ENCODE data around the gene PLS3.

Gene PLS3

GRCh38 chrX:115606861-115607260 is 45.9 kb downstream of the PLS3 start:
- H3K4me1 ChIP-seq = no peaks in the 10 kb centered on the region
- no peak for TF ChIP-seq CTCF (IDR thresholded peaks at IDR 0.05)
- no peak overlapping the region for H3K9ac ChIP-seq
- H3K4me2 ChIP-seq (ENCODE audit: low read length) = no peak overlapping the region
- H3K4me3 ChIP-seq (ENCODE audit: low read depth, low read length) = no peak overlapping the region
- H3K27me3 ChIP-seq (ENCODE audit: control insufficient read depth, insufficient read depth, low read length) = no peaks in the 10 kb centered on the region
- no peaks in the 10 kb centered on the region for H3K79me2 ChIP-seq
- no peaks in the 10 kb centered on the region for H3K9me3 ChIP-seq (ENCODE audit: control insufficient read depth, low read length)
- no peak overlapping the region for H3K27ac ChIP-seq
- H3K36me3 ChIP-seq (ENCODE audit: control insufficient read depth, insufficient read depth, low read length) = no peaks in the 10 kb centered on the region
- H2AFZ ChIP-seq = no peak overlapping the region

GRCh38 chrX:115609621-115610020 is 48.6 kb downstream of the PLS3 start:
- no peak overlapping the region for H3K4me3 ChIP-seq (ENCODE audit: low read depth, low read length)
- H2AFZ ChIP-seq = no peak overlapping the region
- no peak for TF ChIP-seq CTCF (IDR thresholded peaks at IDR 0.05)
- no peaks in the 10 kb centered on the region for H3K9me3 ChIP-seq (ENCODE audit: control insufficient read depth, low read length)
- H3K79me2 ChIP-seq = no peaks in the 10 kb centered on the region
- H3K36me3 ChIP-seq (ENCODE audit: control insufficient read depth, insufficient read depth, low read length) = no peaks in the 10 kb centered on the region
- no peak overlapping the region for H3K4me2 ChIP-seq (ENCODE audit: low read length)
- H3K9ac ChIP-seq = no peak overlapping the region
- no peak overlapping the region for H3K27ac ChIP-seq
- no peaks in the 10 kb centered on the region for H3K4me1 ChIP-seq
- no peaks in the 10 kb centered on the region for H3K27me3 ChIP-seq (ENCODE audit: control insufficient read depth, insufficient read depth, low read length)

GRCh38 chrX:115616943-115617563 is 56.1 kb downstream of the PLS3 start:
- Histone ChIP-seq H3K9ac (no peak overlapping the region), H3K4me2 (ENCODE audit: low read length) (no peak overlapping the region), H3K4me1 (no peaks in the 10 kb centered on the region), H3K36me3 (ENCODE audit: control insufficient read depth, insufficient read depth, low read length) (no peaks in the 10 kb centered on the region), H2AFZ (no peak overlapping the region), H3K79me2 (no peaks in the 10 kb centered on the region), H3K27ac (no peak overlapping the region), H3K9me3 (ENCODE audit: control insufficient read depth, low read length) (no peaks in the 10 kb centered on the region), H3K4me3 (ENCODE audit: low read depth, low read length) (no peak overlapping the region), H3K27me3 (ENCODE audit: control insufficient read depth, insufficient read depth, low read length) (no peaks in the 10 kb centered on the region)
- TF ChIP-seq CTCF (IDR thresholded peaks at IDR 0.05) = no peak

- Histone ChIP-seq H3K9me3 (ENCODE audit: control insufficient read depth, low read length) (no peaks in the 10 kb centered on the region), H3K4me2 (ENCODE audit: low read length) (no peak overlapping the region), H3K4me3 (ENCODE audit: low read depth, low read length) (no peak overlapping the region), H3K79me2 (no peaks in the 10 kb centered on the region), H2AFZ (no peak overlapping the region), H3K27ac (no peak overlapping the region), H3K9ac (no peak overlapping the region), H3K36me3 (ENCODE audit: control insufficient read depth, insufficient read depth, low read length) (no peaks in the 10 kb centered on the region), H3K27me3 (ENCODE audit: control insufficient read depth, insufficient read depth, low read length) (no peaks in the 10 kb centered on the region), H3K4me1 (no peaks in the 10 kb centered on the region)
- no peak for TF ChIP-seq CTCF (IDR thresholded peaks at IDR 0.05)
Observed at GRCh38 chrX:115622534-115622933, 61.6 kb downstream of the PLS3 start.

- no peaks in the 10 kb centered on the region for H3K4me1 ChIP-seq
- H3K79me2 ChIP-seq = no peaks in the 10 kb centered on the region
- H2AFZ ChIP-seq = no peak overlapping the region
- H3K4me3 ChIP-seq (ENCODE audit: low read depth, low read length) = no peak overlapping the region
- no peaks in the 10 kb centered on the region for H3K36me3 ChIP-seq (ENCODE audit: control insufficient read depth, insufficient read depth, low read length)
- TF ChIP-seq CTCF (IDR thresholded peaks at IDR 0.05) = no peak
- no peaks in the 10 kb centered on the region for H3K27me3 ChIP-seq (ENCODE audit: control insufficient read depth, insufficient read depth, low read length)
- no peak overlapping the region for H3K27ac ChIP-seq
- H3K9ac ChIP-seq = no peak overlapping the region
- no peak overlapping the region for H3K4me2 ChIP-seq (ENCODE audit: low read length)
- no peaks in the 10 kb centered on the region for H3K9me3 ChIP-seq (ENCODE audit: control insufficient read depth, low read length)
Observed at GRCh38 chrX:115624916-115625315, 63.9 kb downstream of the PLS3 start.

All from parathyroid adenoma (tissue), 2 donors.